ENCODE data around the gene NR1H2.

DNA sequence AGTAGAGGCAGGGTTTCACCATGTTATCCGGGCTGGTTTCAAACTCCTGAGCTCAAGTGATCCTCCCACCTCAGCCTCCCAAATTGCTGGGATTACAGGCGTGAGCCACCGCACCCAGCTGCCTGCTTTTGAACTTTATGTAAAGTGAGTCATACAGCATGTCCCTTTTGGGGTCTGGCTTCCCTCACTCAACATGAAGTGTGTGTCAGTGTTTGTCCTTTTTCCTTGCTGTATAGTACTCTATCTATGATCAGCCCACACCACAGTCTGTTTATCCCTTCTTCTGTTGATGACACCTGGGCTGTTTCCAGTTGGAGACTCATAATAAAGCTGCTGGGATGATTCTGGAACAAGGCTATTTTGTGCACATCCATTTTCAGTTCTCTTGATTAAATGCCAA is 44.6 kb downstream of the NR1H2 start:
- no peak for TF ChIP-seq EZH2 (IDR thresholded peaks at IDR 0.05; ENCODE audit: insufficient read depth, poor library complexity, severe bottlenecking)
- TF ChIP-seq EZH2phosphoT487 (IDR thresholded peaks at IDR 0.05; ENCODE audit: insufficient read depth, low read depth) = no peak

Measured in GM23248 (cell line).